ENCODE results near the gene FAM149A.

FAM149A gene

DNA sequence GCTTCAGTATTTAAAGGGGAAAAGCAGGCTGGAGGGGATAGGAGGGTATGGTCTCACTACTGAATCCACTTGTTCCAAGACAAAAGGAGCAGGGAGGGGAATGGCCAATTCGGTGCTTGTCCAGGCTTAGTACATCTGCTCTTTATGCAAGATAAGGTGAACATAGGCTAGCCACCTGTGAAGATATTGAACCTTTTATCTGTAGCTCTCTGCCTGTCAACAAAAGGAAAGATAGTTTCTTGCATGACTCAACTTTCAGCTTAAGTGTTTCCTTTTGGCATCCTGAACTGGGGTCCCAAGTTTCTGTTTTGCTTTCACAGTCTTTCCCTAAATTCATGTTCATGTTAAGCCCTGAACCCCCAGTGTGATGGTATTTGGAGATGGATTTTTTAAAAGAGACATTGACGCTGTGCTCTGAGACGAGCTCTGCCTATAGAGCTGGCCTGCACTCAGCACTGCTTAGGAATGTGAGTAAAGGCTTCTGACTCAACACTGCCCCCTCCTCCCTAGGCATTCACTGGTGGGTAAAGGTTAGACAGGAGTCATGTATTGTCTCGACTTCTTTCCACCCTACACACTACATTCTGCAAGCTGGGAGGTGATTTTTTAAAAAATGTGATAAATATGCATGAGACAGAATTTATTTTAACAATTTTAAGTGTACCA, 28.2 kb downstream of the FAM149A start:
- TF ChIP-seq YY1 (tag by site-specific recombination; IDR thresholded peaks at IDR 0.05) (no peak), ZNF354C (tag by site-specific recombination; IDR thresholded peaks at IDR 0.05; ENCODE audit: borderline replicate concordance, low read depth) (no peak)
- TF ChIP-seq, protein P1, sequence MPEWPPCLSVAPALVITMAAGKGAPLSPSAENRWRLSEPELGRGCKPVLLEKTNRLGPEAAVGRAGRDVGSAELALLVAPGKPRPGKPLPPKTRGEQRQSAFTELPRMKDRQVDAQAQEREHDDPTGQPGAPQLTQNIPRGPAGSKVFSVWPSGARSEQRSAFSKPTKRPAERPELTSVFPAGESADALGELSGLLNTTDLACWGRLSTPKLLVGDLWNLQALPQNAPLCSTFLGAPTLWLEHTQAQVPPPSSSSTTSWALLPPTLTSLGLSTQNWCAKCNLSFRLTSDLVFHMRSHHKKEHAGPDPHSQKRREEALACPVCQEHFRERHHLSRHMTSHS (tag by site-specific recombination; IDR thresholded peaks at IDR 0.05), result no peak
- TF ChIP-seq, protein P2, sequence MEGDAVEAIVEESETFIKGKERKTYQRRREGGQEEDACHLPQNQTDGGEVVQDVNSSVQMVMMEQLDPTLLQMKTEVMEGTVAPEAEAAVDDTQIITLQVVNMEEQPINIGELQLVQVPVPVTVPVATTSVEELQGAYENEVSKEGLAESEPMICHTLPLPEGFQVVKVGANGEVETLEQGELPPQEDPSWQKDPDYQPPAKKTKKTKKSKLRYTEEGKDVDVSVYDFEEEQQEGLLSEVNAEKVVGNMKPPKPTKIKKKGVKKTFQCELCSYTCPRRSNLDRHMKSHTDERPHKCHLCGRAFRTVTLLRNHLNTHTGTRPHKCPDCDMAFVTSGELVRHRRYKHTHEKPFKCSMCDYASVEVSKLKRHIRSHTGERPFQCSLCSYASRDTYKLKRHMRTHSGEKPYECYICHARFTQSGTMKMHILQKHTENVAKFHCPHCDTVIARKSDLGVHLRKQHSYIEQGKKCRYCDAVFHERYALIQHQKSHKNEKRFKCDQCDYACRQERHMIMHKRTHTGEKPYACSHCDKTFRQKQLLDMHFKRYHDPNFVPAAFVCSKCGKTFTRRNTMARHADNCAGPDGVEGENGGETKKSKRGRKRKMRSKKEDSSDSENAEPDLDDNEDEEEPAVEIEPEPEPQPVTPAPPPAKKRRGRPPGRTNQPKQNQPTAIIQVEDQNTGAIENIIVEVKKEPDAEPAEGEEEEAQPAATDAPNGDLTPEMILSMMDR (tag by site-specific recombination; IDR thresholded peaks at IDR 0.05), result 0 out of 2 replicates have a peak, but pooled peaks have one; percentile 11
- no peaks in the 10 kb centered on the region for H3K36me3 ChIP-seq (ENCODE audit: control insufficient read depth in 2 of 2, insufficient read depth in 1 of 2, low read length in 2 of 2)
- ChIA-PET CTCF (interaction anchor here (0.6 to 2.1 kb wide), 11 partner anchors 9 to 323 kb away, joined by 3 to 10 read pairs (median 3); partner anchors contain the start of gene TLR3), POLR2A (no interaction called here)
- no peaks in the 10 kb centered on the region for H3K9me3 ChIP-seq (ENCODE audit: control insufficient read depth, insufficient read depth, low read depth, low read length)
- no peaks in the 10 kb centered on the region for H3K4me1 ChIP-seq (ENCODE audit: control insufficient read depth, insufficient read depth, low read length)
- no peak overlapping the region for H3K27ac ChIP-seq (ENCODE audit: extremely low read depth, low read depth, low read length)
- H3K4me3 ChIP-seq (ENCODE audit: low read depth, low read length), result no peak overlapping the region

DNA sequence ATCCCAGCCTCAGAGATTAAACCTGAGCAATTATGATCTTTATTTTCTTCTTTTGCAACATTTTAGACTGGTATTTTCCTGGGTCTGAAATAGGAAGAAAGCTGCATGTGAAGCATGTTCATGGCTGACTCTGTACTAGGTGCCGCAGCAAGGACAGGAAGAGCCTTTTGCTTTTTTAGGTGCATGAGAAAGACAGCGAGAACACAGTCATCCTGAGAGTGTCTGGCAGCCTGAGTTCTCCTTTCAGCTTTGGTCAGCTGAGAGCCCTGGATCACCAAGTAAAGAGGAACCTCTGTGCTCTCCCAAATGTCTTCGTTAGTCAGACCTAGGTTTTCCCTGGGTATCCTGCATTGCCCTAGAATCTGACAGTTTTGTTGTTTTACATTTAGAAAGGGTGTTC, 29.8 kb downstream of the FAM149A start:
- Histone ChIP-seq H3K4me3 (ENCODE audit: low read depth, low read length) (no peak overlapping the region), H3K9me3 (ENCODE audit: control insufficient read depth, insufficient read depth, low read depth, low read length) (no peaks in the 10 kb centered on the region)

More for the DNA sequence above, 29.8 kb downstream of the FAM149A start:
- H3K36me3 ChIP-seq (ENCODE audit: control insufficient read depth in 2 of 2, insufficient read depth in 1 of 2, low read length in 2 of 2), result no peaks in the 10 kb centered on the region
- H3K27ac ChIP-seq (ENCODE audit: extremely low read depth, low read depth, low read length), result no peak overlapping the region
- ChIA-PET CTCF (interaction anchor here (0.8 to 4.7 kb wide), 2 partner anchors 11 to 66 kb away, joined by 3 to 30 read pairs; partner anchors contain the start of gene TLR3), POLR2A (no interaction called here)
- TF ChIP-seq, protein P3, sequence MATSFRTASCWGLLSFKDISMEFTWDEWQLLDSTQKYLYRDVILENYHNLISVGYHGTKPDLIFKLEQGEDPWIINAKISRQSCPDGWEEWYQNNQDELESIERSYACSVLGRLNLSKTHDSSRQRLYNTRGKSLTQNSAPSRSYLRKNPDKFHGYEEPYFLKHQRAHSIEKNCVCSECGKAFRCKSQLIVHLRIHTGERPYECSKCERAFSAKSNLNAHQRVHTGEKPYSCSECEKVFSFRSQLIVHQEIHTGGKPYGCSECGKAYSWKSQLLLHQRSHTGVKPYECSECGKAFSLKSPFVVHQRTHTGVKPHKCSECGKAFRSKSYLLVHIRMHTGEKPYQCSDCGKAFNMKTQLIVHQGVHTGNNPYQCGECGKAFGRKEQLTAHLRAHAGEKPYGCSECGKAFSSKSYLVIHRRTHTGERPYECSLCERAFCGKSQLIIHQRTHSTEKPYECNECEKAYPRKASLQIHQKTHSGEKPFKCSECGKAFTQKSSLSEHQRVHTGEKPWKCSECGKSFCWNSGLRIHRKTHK (tag by site-specific recombination; IDR thresholded peaks at IDR 0.05), result no peak
- TF ChIP-seq GLIS1 (tag by site-specific recombination; IDR thresholded peaks at IDR 0.05), result no peak
- no peak for TF ChIP-seq ZBTB48 (tag by site-specific recombination; IDR thresholded peaks at IDR 0.05)
- no peak for TF ChIP-seq ZNF626 (tag by site-specific recombination; IDR thresholded peaks at IDR 0.05)
- no peak for TF ChIP-seq ZNF658 (tag by site-specific recombination; IDR thresholded peaks at IDR 0.05)
- TF ChIP-seq ZBTB26 (tag by site-specific recombination; optimal IDR thresholded peaks at IDR 0.05), result no peak
- no peak for TF ChIP-seq OSR2 (tag by site-specific recombination; IDR thresholded peaks at IDR 0.05)
- no peak for TF ChIP-seq OVOL3 (tag by site-specific recombination; IDR thresholded peaks at IDR 0.05)
- no peak for TF ChIP-seq PRDM6 (tag by site-specific recombination; IDR thresholded peaks at IDR 0.05)
- no peak for TF ChIP-seq ATF2 (tag by site-specific recombination; IDR thresholded peaks at IDR 0.05; ENCODE audit: low read depth)
- no peak for TF ChIP-seq TRIM28 (IDR thresholded peaks at IDR 0.05; ENCODE audit: borderline replicate concordance, low read length)
- TF ChIP-seq BCL11A (tag by site-specific recombination; IDR thresholded peaks at IDR 0.05; ENCODE audit: low read depth), result no peak
- H3K4me1 ChIP-seq (ENCODE audit: control insufficient read depth, insufficient read depth, low read length), result no peaks in the 10 kb centered on the region

Measured in HEK293 (cell line).